Measurements from ENCODE around the gene FBLN5.
A peak's percentile ranks its signal among the peaks of the same experiment; 100 is the strongest.

The FBLN5 gene

GRCh38 chr14:91882776-91883175 is 64.7 kb downstream of the FBLN5 start:
- Histone ChIP-seq H2BK12ac (ENCODE audit: low read length) (no peak overlapping the region), H3K14ac (ENCODE audit: low read length) (peak overlapping the region; percentile 3), H3K27me3 (ENCODE audit: control insufficient read depth in 3 of 3, insufficient read depth in 3 of 3, low read depth in 1 of 3, low read length in 3 of 3) (peaks cover 0 to 2% (median 0%) of the 10 kb centered on the region in 3 experiments), H3K4ac (ENCODE audit: low read length) (no peak overlapping the region), H3K23ac (ENCODE audit: low read depth, low read length, poor library complexity) (peak overlapping the region; percentile 18), H2BK120ac (ENCODE audit: low read depth, low read length) (no peak overlapping the region), H3K9ac (ENCODE audit: low read depth, low read length, poor library complexity) (no peak overlapping the region), H3K4me1 (ENCODE audit: control insufficient read depth in 2 of 2, insufficient read depth in 1 of 2, low read depth in 1 of 2, low read length in 2 of 2) (no peaks in the 10 kb centered on the region), H2BK5ac (ENCODE audit: low read length) (no peak overlapping the region), H3K4me2 (ENCODE audit: insufficient read depth, low read length, poor library complexity, severe bottlenecking) (no peak overlapping the region), H4K8ac (ENCODE audit: low read depth, low read length) (no peak overlapping the region), H3K36me3 (replicated peaks in 1 of 2; ENCODE audit: control insufficient read depth in 2 of 2, insufficient read depth in 2 of 2, low read length in 2 of 2) (no peaks in the 10 kb centered on the region), H3K27ac (replicated peaks; ENCODE audit: low read length) (no peak overlapping the region), H2AFZ (ENCODE audit: low read length) (no peak overlapping the region), H3K18ac (ENCODE audit: low read length) (peak overlapping the region; percentile 15), H3K79me1 (ENCODE audit: low read depth, low read length) (no peaks in the 10 kb centered on the region), H2BK15ac (ENCODE audit: low read length) (no peak overlapping the region), H3K4me3 (ENCODE audit: low read length in 2 of 2) (no peak overlapping the region), H2AK5ac (ENCODE audit: low read depth, low read length) (no peak overlapping the region), H4K91ac (ENCODE audit: low read depth, low read length, poor library complexity) (no peak overlapping the region), H3K9me3 (replicated peaks in 1 of 2; ENCODE audit: control insufficient read depth in 2 of 2, insufficient read depth in 1 of 2, low read depth in 1 of 2, low read length in 2 of 2) (no peaks in the 10 kb centered on the region)
- WGBS, 2 donors (ENCODE audit: extremely low coverage in 2 of 2, insufficient read length in 2 of 2, insufficient replicate concordance in 1 of 2), result no CpG with 5 or more reads among the region's 4 CpGs
- no peak for DNase-seq (ENCODE audit: low spot score)

DNA sequence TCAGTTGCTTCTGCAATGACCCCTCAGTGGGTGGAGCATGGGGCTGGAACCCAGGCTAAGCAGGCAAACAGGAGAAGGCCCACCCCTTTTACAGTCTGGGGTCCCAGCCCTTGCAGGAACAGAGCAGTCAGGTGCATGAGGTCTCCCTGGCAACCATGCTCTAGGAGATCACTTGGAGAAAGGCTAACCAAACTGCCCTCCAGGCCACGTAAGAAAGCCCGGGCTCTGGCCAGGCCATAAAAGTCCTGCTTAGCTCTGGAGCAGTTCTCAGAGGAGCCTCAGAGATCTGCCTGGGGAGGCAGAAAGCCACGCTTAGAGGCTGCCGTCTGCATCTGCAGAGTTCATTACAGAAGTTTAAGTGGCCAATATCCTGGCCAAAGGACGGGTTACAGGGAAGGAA is 65.1 kb downstream of the FBLN5 start:
- no peak overlapping the region for H3K14ac ChIP-seq (ENCODE audit: low read length)
- H2BK120ac ChIP-seq (ENCODE audit: low read depth, low read length), result no peak overlapping the region
- H3K36me3 ChIP-seq (replicated peaks in 1 of 2; ENCODE audit: control insufficient read depth in 2 of 2, insufficient read depth in 2 of 2, low read length in 2 of 2), result no peaks in the 10 kb centered on the region
- no peak overlapping the region for H2BK5ac ChIP-seq (ENCODE audit: low read length)
- H2AK5ac ChIP-seq (ENCODE audit: low read depth, low read length), result no peak overlapping the region
- no peak overlapping the region for H4K91ac ChIP-seq (ENCODE audit: low read depth, low read length, poor library complexity)
- no peak for DNase-seq (ENCODE audit: low spot score)
- no peak overlapping the region for H2AFZ ChIP-seq (ENCODE audit: low read length)
- no peak overlapping the region for H3K4me2 ChIP-seq (ENCODE audit: insufficient read depth, low read length, poor library complexity, severe bottlenecking)
- no peak overlapping the region for H3K4ac ChIP-seq (ENCODE audit: low read length)
- H3K27ac ChIP-seq (replicated peaks; ENCODE audit: low read length), result no peak overlapping the region
- H2BK15ac ChIP-seq (ENCODE audit: low read length), result no peak overlapping the region
- H3K9ac ChIP-seq (ENCODE audit: low read depth, low read length, poor library complexity), result no peak overlapping the region
- H3K4me3 ChIP-seq (ENCODE audit: low read length in 2 of 2), result no peak overlapping the region
- H3K23ac ChIP-seq (ENCODE audit: low read depth, low read length, poor library complexity), result peak overlapping the region; percentile 18
- H3K79me1 ChIP-seq (ENCODE audit: low read depth, low read length), result no peaks in the 10 kb centered on the region
- peaks cover 0 to 2% (median 0%) of the 10 kb centered on the region in 3 experiments for H3K27me3 ChIP-seq (ENCODE audit: control insufficient read depth in 3 of 3, insufficient read depth in 3 of 3, low read depth in 1 of 3, low read length in 3 of 3)
- no peaks in the 10 kb centered on the region for H3K9me3 ChIP-seq (replicated peaks in 1 of 2; ENCODE audit: control insufficient read depth in 2 of 2, insufficient read depth in 1 of 2, low read depth in 1 of 2, low read length in 2 of 2)
- no CpG with 5 or more reads among the region's 5 CpGs for WGBS, 2 donors (ENCODE audit: extremely low coverage in 2 of 2, insufficient read length in 2 of 2, insufficient replicate concordance in 1 of 2)
- no peaks in the 10 kb centered on the region for H3K4me1 ChIP-seq (ENCODE audit: control insufficient read depth in 2 of 2, insufficient read depth in 1 of 2, low read depth in 1 of 2, low read length in 2 of 2)
- no peak overlapping the region for H2BK12ac ChIP-seq (ENCODE audit: low read length)
- H4K8ac ChIP-seq (ENCODE audit: low read depth, low read length), result no peak overlapping the region
- peak overlapping the region; percentile 39 for H3K18ac ChIP-seq (ENCODE audit: low read length)

DNA sequence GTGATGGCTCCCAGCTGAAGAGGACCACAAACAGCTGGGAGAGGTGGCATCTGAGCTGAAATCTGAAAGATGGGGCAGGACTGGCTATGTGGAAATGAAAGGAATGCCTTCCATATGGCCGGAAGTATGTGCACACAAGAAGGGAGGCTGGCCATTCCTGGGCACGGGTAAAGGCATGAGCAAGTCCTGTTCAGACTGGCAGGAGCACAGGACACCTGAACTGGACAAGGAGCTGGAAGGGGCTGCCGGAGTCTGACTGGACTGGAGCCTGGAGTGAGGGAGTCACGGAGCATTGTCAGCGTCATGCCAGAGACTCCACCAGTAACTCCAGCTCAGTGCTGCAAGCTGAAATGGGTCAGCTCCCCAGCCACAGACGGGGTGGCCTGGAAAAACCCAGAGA is 68.3 kb downstream of the FBLN5 start:
- no CpG with 5 or more reads among the region's 6 CpGs for WGBS, 2 donors (ENCODE audit: extremely low coverage in 2 of 2, insufficient read length in 2 of 2, insufficient replicate concordance in 1 of 2)
- H3K18ac ChIP-seq (ENCODE audit: low read length), result no peak overlapping the region
- no peak overlapping the region for H3K4me3 ChIP-seq (ENCODE audit: low read length in 2 of 2)
- no peaks in the 10 kb centered on the region for H3K36me3 ChIP-seq (replicated peaks in 1 of 2; ENCODE audit: control insufficient read depth in 2 of 2, insufficient read depth in 2 of 2, low read length in 2 of 2)
- peak overlapping the region; percentile 27 for H3K9ac ChIP-seq (ENCODE audit: low read depth, low read length, poor library complexity)
- H3K79me1 ChIP-seq (ENCODE audit: low read depth, low read length), result no peaks in the 10 kb centered on the region
- no peak overlapping the region for H3K14ac ChIP-seq (ENCODE audit: low read length)
- H2BK120ac ChIP-seq (ENCODE audit: low read depth, low read length), result no peak overlapping the region
- DNase-seq (ENCODE audit: low spot score), result no peak
- no peaks in the 10 kb centered on the region for H3K27me3 ChIP-seq (ENCODE audit: control insufficient read depth in 3 of 3, insufficient read depth in 3 of 3, low read depth in 1 of 3, low read length in 3 of 3)
- no peak overlapping the region for H2BK12ac ChIP-seq (ENCODE audit: low read length)
- no peak overlapping the region for H3K27ac ChIP-seq (replicated peaks; ENCODE audit: low read length)
- H2BK5ac ChIP-seq (ENCODE audit: low read length), result no peak overlapping the region
- H2AFZ ChIP-seq (ENCODE audit: low read length), result no peak overlapping the region
- no peak overlapping the region for H3K4ac ChIP-seq (ENCODE audit: low read length)
- H2AK5ac ChIP-seq (ENCODE audit: low read depth, low read length), result no peak overlapping the region
- H2BK15ac ChIP-seq (ENCODE audit: low read length), result no peak overlapping the region
- H3K9me3 ChIP-seq (replicated peaks in 1 of 2; ENCODE audit: control insufficient read depth in 2 of 2, insufficient read depth in 1 of 2, low read depth in 1 of 2, low read length in 2 of 2), result no peaks in the 10 kb centered on the region
- no peak overlapping the region for H3K23ac ChIP-seq (ENCODE audit: low read depth, low read length, poor library complexity)
- no peaks in the 10 kb centered on the region for H3K4me1 ChIP-seq (ENCODE audit: control insufficient read depth in 2 of 2, insufficient read depth in 1 of 2, low read depth in 1 of 2, low read length in 2 of 2)
- no peak overlapping the region for H4K8ac ChIP-seq (ENCODE audit: low read depth, low read length)
- no peak overlapping the region for H4K91ac ChIP-seq (ENCODE audit: low read depth, low read length, poor library complexity)
- H3K4me2 ChIP-seq (ENCODE audit: insufficient read depth, low read length, poor library complexity, severe bottlenecking), result no peak overlapping the region

DNA sequence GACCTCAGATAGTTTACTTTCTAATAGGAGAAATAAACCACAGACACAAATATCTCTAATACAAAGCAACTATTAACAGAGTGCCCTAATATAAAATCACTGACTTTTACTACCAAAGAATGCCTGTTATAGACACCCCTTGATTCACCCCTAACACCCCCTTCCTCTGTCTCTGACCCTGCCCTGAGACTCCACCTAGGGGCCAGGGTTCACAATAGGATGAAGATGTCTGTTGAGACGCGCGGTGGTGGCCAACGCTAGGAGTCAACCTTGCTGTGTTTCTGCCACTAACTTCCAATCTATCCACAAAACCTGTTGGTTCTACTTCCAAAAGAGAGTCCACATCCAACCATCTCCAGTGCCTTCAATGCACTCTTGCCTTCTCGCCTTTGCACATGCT is 69.2 kb downstream of the FBLN5 start:
- H3K4me1 ChIP-seq (ENCODE audit: control insufficient read depth in 2 of 2, insufficient read depth in 1 of 2, low read depth in 1 of 2, low read length in 2 of 2), result no peaks in the 10 kb centered on the region
- DNase-seq (ENCODE audit: low spot score), result no peak
- no peaks in the 10 kb centered on the region for H3K9me3 ChIP-seq (replicated peaks in 1 of 2; ENCODE audit: control insufficient read depth in 2 of 2, insufficient read depth in 1 of 2, low read depth in 1 of 2, low read length in 2 of 2)
- H3K27ac ChIP-seq (replicated peaks; ENCODE audit: low read length), result no peak overlapping the region
- no peaks in the 10 kb centered on the region for H3K36me3 ChIP-seq (replicated peaks in 1 of 2; ENCODE audit: control insufficient read depth in 2 of 2, insufficient read depth in 2 of 2, low read length in 2 of 2)
- H2AK5ac ChIP-seq (ENCODE audit: low read depth, low read length), result no peak overlapping the region
- no peak overlapping the region for H2BK15ac ChIP-seq (ENCODE audit: low read length)
- no CpG with 5 or more reads among the region's 5 CpGs for WGBS, 2 donors (ENCODE audit: extremely low coverage in 2 of 2, insufficient read length in 2 of 2, insufficient replicate concordance in 1 of 2)
- H3K14ac ChIP-seq (ENCODE audit: low read length), result no peak overlapping the region
- no peak overlapping the region for H4K8ac ChIP-seq (ENCODE audit: low read depth, low read length)
- no peak overlapping the region for H3K4me2 ChIP-seq (ENCODE audit: insufficient read depth, low read length, poor library complexity, severe bottlenecking)
- H3K27me3 ChIP-seq (ENCODE audit: control insufficient read depth in 3 of 3, insufficient read depth in 3 of 3, low read depth in 1 of 3, low read length in 3 of 3), result peaks cover 0 to 4% (median 0%) of the 10 kb centered on the region in 3 experiments
- H3K4ac ChIP-seq (ENCODE audit: low read length), result no peak overlapping the region
- no peaks in the 10 kb centered on the region for H3K79me1 ChIP-seq (ENCODE audit: low read depth, low read length)
- no peak overlapping the region for H2AFZ ChIP-seq (ENCODE audit: low read length)
- no peak overlapping the region for H3K9ac ChIP-seq (ENCODE audit: low read depth, low read length, poor library complexity)
- H3K23ac ChIP-seq (ENCODE audit: low read depth, low read length, poor library complexity), result no peak overlapping the region
- no peak overlapping the region for H3K18ac ChIP-seq (ENCODE audit: low read length)
- H2BK12ac ChIP-seq (ENCODE audit: low read length), result no peak overlapping the region
- H2BK120ac ChIP-seq (ENCODE audit: low read depth, low read length), result no peak overlapping the region
- no peak overlapping the region for H4K91ac ChIP-seq (ENCODE audit: low read depth, low read length, poor library complexity)
- H2BK5ac ChIP-seq (ENCODE audit: low read length), result no peak overlapping the region
- H3K4me3 ChIP-seq (ENCODE audit: low read length in 2 of 2), result no peak overlapping the region

All from neuronal stem cell (in vitro differentiated cells).